Keratinocyte (primary cell): ENCODE results near the gene ERI2. TPM values are rescaled to one million over a fixed set of nuclear protein-coding genes. Genes with fewer than 3 reads are reported as not detected.

Source experiments
- DNase-seq: peaks from one replicate; pipeline ENCODE4 v3.0.0-alpha.2; 2011; ENCODE audit warnings: low read depth, missing footprints, low spot score
- FAIRE-seq: peaks from 2 replicates; lab custom pipeline; 2011; peaks lifted over from hg19 to GRCh38; lab: Jason Lieb, UNC
- H2AFZ ChIP-seq: 2 replicates; pipeline ENCODE4 v1.6.0; 2012; ENCODE audit warnings: low read length, control low read depth, inconsistent platforms; ENCODE audit not compliant: control insufficient read depth
- H3K27ac ChIP-seq: 2 replicates; pipeline ENCODE4 v1.5.1; 2011; ENCODE audit warnings: low read length; ENCODE audit not compliant: control insufficient read depth, insufficient read depth
- H3K27me3 ChIP-seq: 3 replicates; pipeline ENCODE4 v1.6.0; 2011; ENCODE audit warnings: low read length; ENCODE audit not compliant: control insufficient read depth, insufficient read depth; ENCODE audit errors: extremely low read depth
- H3K36me3 ChIP-seq, 2 experiments: 2 replicates in 1 of 2; 3 replicates in 1 of 2; pipeline ENCODE4 v1.5.1; 2011; ENCODE audit warnings: low read length in 2 of 2, mild to moderate bottlenecking in 1 of 2; ENCODE audit not compliant: control insufficient read depth in 2 of 2, insufficient read depth in 2 of 2; ENCODE audit errors: extremely low read depth in 1 of 2
- H3K4me1 ChIP-seq: 3 replicates; pipeline ENCODE4 v1.5.1; 2011; ENCODE audit warnings: low read length; ENCODE audit not compliant: control insufficient read depth, insufficient read depth; ENCODE audit errors: extremely low read depth
- H3K4me2 ChIP-seq: 3 replicates; pipeline ENCODE4 v1.6.0; 2011; ENCODE audit warnings: low read depth, low read length; ENCODE audit not compliant: control insufficient read depth, insufficient read depth; ENCODE audit errors: extremely low read depth
- H3K4me3 ChIP-seq, 3 experiments: fragments of 200-600 bp in 1 of 3; sonication (generic) in 1 of 3; 2 replicates in 2 of 3; 3 replicates in 1 of 3; pipeline ENCODE4 v1.5.1; 2011 to 2016; ENCODE audit warnings: low read length in 3 of 3, mild to moderate bottlenecking in 3 of 3, control low read depth in 2 of 3, inconsistent platforms in 1 of 3, low read depth in 1 of 3, mixed read lengths in 1 of 3, mixed run types in 1 of 3, moderate library complexity in 1 of 3; ENCODE audit not compliant: control insufficient read depth in 2 of 3, insufficient read depth in 2 of 3; ENCODE audit errors: extremely low read depth in 1 of 3
- H3K79me2 ChIP-seq: 2 replicates; pipeline ENCODE4 v1.6.0; 2012; ENCODE audit warnings: low read length; ENCODE audit not compliant: control insufficient read depth, insufficient read depth
- H3K9ac ChIP-seq: 3 replicates; pipeline ENCODE4 v1.6.0; 2011; ENCODE audit warnings: low read length; ENCODE audit not compliant: control insufficient read depth, insufficient read depth; ENCODE audit errors: extremely low read depth
- H3K9me1 ChIP-seq: 3 replicates; pipeline ENCODE4 v1.6.0; 2011; ENCODE audit warnings: low read length; ENCODE audit not compliant: control insufficient read depth, insufficient read depth; ENCODE audit errors: extremely low read depth
- H3K9me3 ChIP-seq: 2 replicates; pipeline ENCODE4 v1.5.1; 2012; ENCODE audit warnings: low read depth, low read length; ENCODE audit not compliant: control insufficient read depth
- H4K20me1 ChIP-seq: 3 replicates; pipeline ENCODE4 v1.6.0; 2011; ENCODE audit warnings: low read length; ENCODE audit not compliant: control insufficient read depth, insufficient read depth; ENCODE audit errors: extremely low read depth
- EZH2 ChIP-seq: IDR thresholded peaks from one replicate; pipeline ENCODE4 v1.6.1; 2012; ENCODE audit warnings: inconsistent platforms, mild to moderate bottlenecking, low read length, moderate library complexity
- dilution Hi-C: fragments of 300-500 bp; cut with MboI; formaldehyde crosslinking; loops from one replicate; pipeline ENCODE4 v1.7.0; 2020; ENCODE audit warnings: low sequenced_read_pairs; ENCODE audit not compliant: extremely low pct_ligation_motif_present
- polyA plus RNA-seq, 5 experiments: library from polyadenylated mRNA; depleted of rRNA in 3 of 5; stranded (reverse) in 3 of 5; stranded (forward) in 1 of 5; unstranded in 1 of 5; fragments of >200 nt; gene quantifications; 1 replicate in 1 of 5; 2 replicates in 3 of 5; 3 replicates in 1 of 5; pipeline versions ENCODE4 v1.2.1 to v1.2.3, GENCODE V29; 2011 to 2012; ENCODE audit warnings: missing spikeins in 2 of 5, low read depth in 1 of 5, low replicate concordance in 1 of 5
- TF ChIP-seq, protein P1 (sequence below), 3 experiments: IDR thresholded peaks in 1 of 3; conservative IDR thresholded peaks in 1 of 3; optimal IDR thresholded peaks in 1 of 3; 2 replicates in 2 of 3; 3 replicates in 1 of 3; pipeline versions ENCODE3 to v1.5.1; 2011; ENCODE audit warnings: low read length in 3 of 3, mild to moderate bottlenecking in 3 of 3, moderate library complexity in 2 of 3, control low read depth in 1 of 3, inconsistent platforms in 1 of 3; ENCODE audit not compliant: insufficient read depth in 2 of 3; ENCODE audit errors: extremely low read depth in 1 of 3

The ERI2 gene
- polyA plus RNA-seq, 1 donor (not counting 4 experiments of a cell fraction or from before 2014, with no cell fraction given), result 19.5 TPM

DNA sequence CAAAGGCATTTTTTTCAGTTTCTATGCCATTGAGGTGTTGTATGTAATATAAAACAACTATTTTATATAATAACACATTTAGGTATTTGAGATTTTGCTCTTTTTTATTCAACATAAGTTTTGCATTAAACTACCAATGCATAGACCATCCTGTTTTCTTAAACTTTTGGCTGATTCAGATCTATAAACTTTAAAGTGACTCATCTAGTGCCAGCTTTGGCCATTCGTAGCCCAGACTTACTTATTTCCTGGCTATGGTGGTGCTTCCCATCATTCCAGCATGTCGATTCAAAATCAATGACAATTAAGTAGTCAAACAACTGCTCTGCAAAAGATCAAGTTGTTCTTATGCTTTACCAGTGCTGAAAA lies 3.1 kb downstream of the ERI2 start:
- Histone ChIP-seq H3K9me3 (no peaks in the 10 kb centered on the region), H3K27ac (no peak overlapping the region), H3K79me2 (peaks cover 2% of the 10 kb centered on the region), H3K9ac (no peak overlapping the region), H2AFZ (no peak overlapping the region), H4K20me1 (no peaks in the 10 kb centered on the region), H3K9me1 (no peaks in the 10 kb centered on the region), H3K4me3 (no peak overlapping the region), H3K36me3 (no peaks in the 10 kb centered on the region), H3K4me1 (peaks cover 7% of the 10 kb centered on the region), H3K27me3 (no peaks in the 10 kb centered on the region), H3K4me2 (no peak overlapping the region)
- FAIRE-seq (no peak), DNase-seq (no peak)
- dilution Hi-C loops, result no loop called here
- TF ChIP-seq EZH2, result no peak
- TF ChIP-seq, protein P1, sequence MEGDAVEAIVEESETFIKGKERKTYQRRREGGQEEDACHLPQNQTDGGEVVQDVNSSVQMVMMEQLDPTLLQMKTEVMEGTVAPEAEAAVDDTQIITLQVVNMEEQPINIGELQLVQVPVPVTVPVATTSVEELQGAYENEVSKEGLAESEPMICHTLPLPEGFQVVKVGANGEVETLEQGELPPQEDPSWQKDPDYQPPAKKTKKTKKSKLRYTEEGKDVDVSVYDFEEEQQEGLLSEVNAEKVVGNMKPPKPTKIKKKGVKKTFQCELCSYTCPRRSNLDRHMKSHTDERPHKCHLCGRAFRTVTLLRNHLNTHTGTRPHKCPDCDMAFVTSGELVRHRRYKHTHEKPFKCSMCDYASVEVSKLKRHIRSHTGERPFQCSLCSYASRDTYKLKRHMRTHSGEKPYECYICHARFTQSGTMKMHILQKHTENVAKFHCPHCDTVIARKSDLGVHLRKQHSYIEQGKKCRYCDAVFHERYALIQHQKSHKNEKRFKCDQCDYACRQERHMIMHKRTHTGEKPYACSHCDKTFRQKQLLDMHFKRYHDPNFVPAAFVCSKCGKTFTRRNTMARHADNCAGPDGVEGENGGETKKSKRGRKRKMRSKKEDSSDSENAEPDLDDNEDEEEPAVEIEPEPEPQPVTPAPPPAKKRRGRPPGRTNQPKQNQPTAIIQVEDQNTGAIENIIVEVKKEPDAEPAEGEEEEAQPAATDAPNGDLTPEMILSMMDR (optimal IDR thresholded peaks at IDR 0.05 in 1 of 3, IDR thresholded peaks at IDR 0.05 in 1 of 3, conservative IDR thresholded peaks at IDR 0.05 in 1 of 3; ENCODE audit: extremely low read depth in 1 of 3, insufficient read depth in 2 of 3, low read length in 3 of 3), result no peak

DNA sequence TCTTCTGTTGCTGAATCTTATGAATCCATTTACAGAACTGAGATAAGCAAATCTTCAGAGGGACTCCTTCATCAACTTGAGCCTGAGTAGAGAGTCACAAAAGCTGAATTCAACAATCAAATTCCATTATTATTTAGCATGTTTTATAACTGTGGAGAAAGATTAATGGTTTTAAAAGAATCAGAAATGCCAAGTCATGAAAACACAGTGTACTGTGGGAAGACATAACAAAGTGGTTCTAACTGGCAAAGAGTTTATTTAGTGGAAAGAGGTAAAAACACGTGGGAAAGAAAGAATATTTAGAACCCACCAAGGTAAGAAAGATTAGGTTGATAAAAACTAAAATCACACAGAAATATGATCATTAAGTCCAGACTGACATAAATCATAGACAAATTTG lies 5.0 kb downstream of the ERI2 start:
- H3K4me3 ChIP-seq, result no peak overlapping the region
- dilution Hi-C loops, result no loop called here
- H3K4me2 ChIP-seq, result no peak overlapping the region
- no peaks in the 10 kb centered on the region for H3K9me1 ChIP-seq
- no peak overlapping the region for H3K9ac ChIP-seq
- no peak for TF ChIP-seq EZH2
- TF ChIP-seq, protein P1 (optimal IDR thresholded peaks at IDR 0.05 in 1 of 3, IDR thresholded peaks at IDR 0.05 in 1 of 3, conservative IDR thresholded peaks at IDR 0.05 in 1 of 3; ENCODE audit: extremely low read depth in 1 of 3, insufficient read depth in 2 of 3, low read length in 3 of 3), result no peak
- no peaks in the 10 kb centered on the region for H3K27me3 ChIP-seq
- H2AFZ ChIP-seq, result no peak overlapping the region
- H3K27ac ChIP-seq, result no peak overlapping the region
- H3K36me3 ChIP-seq, result peaks cover 0 to 3% of the 10 kb centered on the region in 2 experiments
- no peaks in the 10 kb centered on the region for H3K9me3 ChIP-seq
- FAIRE-seq, result no peak
- no peaks in the 10 kb centered on the region for H4K20me1 ChIP-seq
- peaks cover 2% of the 10 kb centered on the region for H3K79me2 ChIP-seq
- H3K4me1 ChIP-seq, result no peaks in the 10 kb centered on the region
- no peak for DNase-seq
